Osteocyte (in vitro differentiated cells): ENCODE measurements around the gene DHRS3. TPM values are rescaled to one million over a fixed set of nuclear protein-coding genes. Genes with fewer than 3 reads are reported as not detected.
A peak's percentile ranks its signal among the peaks of the same experiment; 100 is the strongest.

ENCODE experiments used
- DNase-seq: peaks from one replicate; pipeline ENCODE4 v3.0.0; 2021; ENCODE audit warnings: mixed read lengths; ENCODE audit not compliant: unreplicated experiment; ENCODE audit errors: extremely low spot score
- H3K27ac Mint-ChIP-seq: one replicate; pipeline ENCODE4 v1.8.0; 2021; ENCODE audit warnings: mild to moderate bottlenecking, mixed read lengths; ENCODE audit not compliant: unreplicated experiment
- H3K27me3 Mint-ChIP-seq: one replicate; pipeline ENCODE4 v1.8.0; 2021; ENCODE audit warnings: mixed read lengths; ENCODE audit not compliant: unreplicated experiment
- H3K36me3 Mint-ChIP-seq: one replicate; pipeline ENCODE4 v1.8.0; 2021; ENCODE audit warnings: mixed read lengths; ENCODE audit not compliant: unreplicated experiment
- H3K4me1 Mint-ChIP-seq: one replicate; pipeline ENCODE4 v1.8.0; 2021; ENCODE audit warnings: mixed read lengths; ENCODE audit not compliant: unreplicated experiment
- H3K4me3 Mint-ChIP-seq: one replicate; pipeline ENCODE4 v1.8.0; 2021; ENCODE audit warnings: mild to moderate bottlenecking, moderate library complexity, mixed read lengths; ENCODE audit not compliant: unreplicated experiment
- H3K9me3 Mint-ChIP-seq: one replicate; pipeline ENCODE4 v1.8.0; 2021; ENCODE audit warnings: mixed read lengths; ENCODE audit not compliant: unreplicated experiment
- total RNA-seq: library from RNA; stranded (reverse); gene quantifications from 2 replicates; pipeline ENCODE4 v1.2.1, GENCODE V29; 2021
- TF ChIP-seq, protein P1 (sequence below): fragments of 200-600 bp; sonication (generic); IDR thresholded peaks from 2 replicates; pipeline ENCODE4 v1.5.0; 2021; ENCODE audit warnings: antibody characterized with exemption, mild to moderate bottlenecking, moderate library complexity

DHRS3 gene
- total RNA-seq, 1 donor from 2014 or later, result 52.5 TPM

DNA sequence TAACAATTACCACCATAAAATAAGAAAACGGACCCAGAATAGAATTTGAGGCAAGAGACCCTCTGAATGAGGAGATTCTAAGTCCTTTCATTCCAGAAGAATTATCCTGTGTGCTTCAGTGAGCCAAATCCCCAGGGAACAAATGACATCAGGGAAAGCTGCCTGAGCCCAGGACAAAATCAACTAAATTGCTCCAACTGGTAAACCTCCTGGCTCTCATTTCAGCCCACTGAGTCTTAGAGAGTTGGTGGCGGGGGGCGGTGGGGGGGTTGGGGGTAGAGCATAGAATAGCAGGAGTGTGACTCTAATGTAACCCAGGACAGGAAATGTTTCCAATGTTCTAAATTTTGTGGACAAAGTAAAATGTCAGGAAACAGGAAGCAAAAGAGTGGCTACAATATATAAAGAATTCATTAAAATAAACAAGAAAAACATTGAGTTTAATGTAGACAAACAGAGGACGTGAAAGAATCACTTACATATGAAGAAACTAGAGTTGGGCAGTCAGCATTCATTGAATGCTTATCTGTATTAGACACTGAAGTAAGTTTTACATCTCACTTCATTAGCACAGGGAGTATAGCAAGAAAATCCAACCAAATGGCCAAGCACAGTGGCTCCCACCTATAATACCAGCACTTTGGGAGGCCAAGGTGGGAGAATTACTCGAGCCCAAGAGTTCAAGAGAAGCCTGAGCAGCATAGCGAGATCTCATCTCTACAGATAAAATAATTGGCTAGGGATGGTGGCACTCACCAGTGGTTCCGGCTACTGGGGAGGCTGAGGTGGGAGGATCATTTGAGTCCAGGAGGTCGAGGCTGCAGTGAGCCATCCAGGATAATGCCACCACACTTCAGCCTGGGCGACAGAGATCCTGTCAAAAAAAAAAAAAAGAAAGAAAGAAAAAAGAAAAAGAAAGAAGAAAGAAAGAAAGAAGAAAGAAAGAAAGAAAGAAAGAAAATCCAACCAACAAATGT is 75.1 kb downstream of the DHRS3 start:
- Mint-ChIP-seq H3K4me3 (no peak overlapping the region), H3K9me3 (no peaks in the 10 kb centered on the region), H3K27ac (no peak overlapping the region)

DNA sequence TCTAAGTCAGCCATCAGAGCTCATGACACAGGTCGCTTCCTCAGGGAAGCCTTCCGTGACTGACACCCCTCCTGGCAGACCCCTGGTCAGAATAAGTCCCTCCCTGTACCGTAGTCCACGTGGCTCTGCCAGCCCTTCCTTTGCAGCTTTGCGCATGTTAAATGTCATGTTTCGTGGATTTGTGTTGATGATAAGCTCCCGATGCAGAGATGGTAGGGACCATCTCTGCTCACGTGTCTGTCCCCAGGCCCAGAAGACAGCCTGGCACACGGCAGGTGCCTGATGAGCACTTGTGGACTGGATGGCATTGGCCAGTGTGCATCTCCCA is 75.9 kb downstream of the DHRS3 start:
- no peaks in the 10 kb centered on the region for H3K27me3 Mint-ChIP-seq
- H3K4me1 Mint-ChIP-seq, result peaks cover 36% of the 10 kb centered on the region
- peak overlapping the region; percentile 15 for H3K27ac Mint-ChIP-seq
- H3K36me3 Mint-ChIP-seq, result peaks cover 2% of the 10 kb centered on the region
- peaks cover 4% of the 10 kb centered on the region for H3K9me3 Mint-ChIP-seq
- DNase-seq, result no peak
- TF ChIP-seq, protein P1, sequence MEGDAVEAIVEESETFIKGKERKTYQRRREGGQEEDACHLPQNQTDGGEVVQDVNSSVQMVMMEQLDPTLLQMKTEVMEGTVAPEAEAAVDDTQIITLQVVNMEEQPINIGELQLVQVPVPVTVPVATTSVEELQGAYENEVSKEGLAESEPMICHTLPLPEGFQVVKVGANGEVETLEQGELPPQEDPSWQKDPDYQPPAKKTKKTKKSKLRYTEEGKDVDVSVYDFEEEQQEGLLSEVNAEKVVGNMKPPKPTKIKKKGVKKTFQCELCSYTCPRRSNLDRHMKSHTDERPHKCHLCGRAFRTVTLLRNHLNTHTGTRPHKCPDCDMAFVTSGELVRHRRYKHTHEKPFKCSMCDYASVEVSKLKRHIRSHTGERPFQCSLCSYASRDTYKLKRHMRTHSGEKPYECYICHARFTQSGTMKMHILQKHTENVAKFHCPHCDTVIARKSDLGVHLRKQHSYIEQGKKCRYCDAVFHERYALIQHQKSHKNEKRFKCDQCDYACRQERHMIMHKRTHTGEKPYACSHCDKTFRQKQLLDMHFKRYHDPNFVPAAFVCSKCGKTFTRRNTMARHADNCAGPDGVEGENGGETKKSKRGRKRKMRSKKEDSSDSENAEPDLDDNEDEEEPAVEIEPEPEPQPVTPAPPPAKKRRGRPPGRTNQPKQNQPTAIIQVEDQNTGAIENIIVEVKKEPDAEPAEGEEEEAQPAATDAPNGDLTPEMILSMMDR, result no peak
- H3K4me3 Mint-ChIP-seq, result no peak overlapping the region

More for the DNA sequence above, 75.1 kb downstream of the DHRS3 start:
- H3K36me3 Mint-ChIP-seq, result no peaks in the 10 kb centered on the region
- peaks cover 42% of the 10 kb centered on the region for H3K4me1 Mint-ChIP-seq
- no peak for DNase-seq
- TF ChIP-seq, protein P1, result no peak
- no peaks in the 10 kb centered on the region for H3K27me3 Mint-ChIP-seq

DNA sequence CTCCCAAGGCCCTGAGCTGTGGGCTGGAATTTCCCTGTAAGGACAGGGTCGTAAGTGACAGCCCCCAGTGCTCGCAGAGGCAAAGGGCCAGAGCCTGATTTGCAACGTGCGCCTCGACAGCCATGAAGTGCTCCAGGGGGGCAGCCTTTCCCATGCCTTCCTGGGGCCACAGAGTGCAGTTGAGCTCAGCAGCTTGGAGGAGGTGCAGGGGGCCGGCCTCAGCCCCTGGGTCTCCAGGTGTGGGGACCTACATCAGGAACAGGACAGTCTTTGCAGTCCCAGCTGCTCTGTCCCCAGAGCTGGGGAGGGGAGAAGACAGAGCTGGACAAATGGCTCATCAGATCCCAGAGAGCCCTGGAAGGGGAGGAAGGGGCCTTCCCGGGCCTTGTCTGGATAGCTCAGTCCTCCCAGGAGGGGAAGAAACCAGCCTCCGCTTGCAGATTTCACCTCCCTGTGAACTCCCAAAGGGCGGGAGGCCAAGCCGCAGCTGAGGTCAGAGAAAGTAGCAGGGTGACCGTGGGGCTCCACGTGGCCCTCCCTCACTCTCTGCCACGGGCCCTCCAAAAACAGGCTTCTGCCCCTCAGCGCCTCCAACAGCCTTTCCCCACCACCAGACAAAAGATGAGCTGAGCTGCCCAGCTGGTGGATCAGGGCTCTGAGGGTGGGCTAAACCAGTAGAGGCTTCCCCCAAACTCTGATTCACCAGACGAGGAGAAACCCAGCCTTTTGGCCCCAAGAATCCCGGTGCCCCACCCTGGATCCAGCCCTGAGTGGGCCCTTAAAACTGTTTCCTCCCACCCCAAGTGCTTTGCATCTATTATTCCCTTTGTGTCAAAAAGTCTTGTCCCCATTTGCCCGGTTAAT is 76.5 kb downstream of the DHRS3 start:
- H3K4me1 Mint-ChIP-seq, result peaks cover 32% of the 10 kb centered on the region

DNA sequence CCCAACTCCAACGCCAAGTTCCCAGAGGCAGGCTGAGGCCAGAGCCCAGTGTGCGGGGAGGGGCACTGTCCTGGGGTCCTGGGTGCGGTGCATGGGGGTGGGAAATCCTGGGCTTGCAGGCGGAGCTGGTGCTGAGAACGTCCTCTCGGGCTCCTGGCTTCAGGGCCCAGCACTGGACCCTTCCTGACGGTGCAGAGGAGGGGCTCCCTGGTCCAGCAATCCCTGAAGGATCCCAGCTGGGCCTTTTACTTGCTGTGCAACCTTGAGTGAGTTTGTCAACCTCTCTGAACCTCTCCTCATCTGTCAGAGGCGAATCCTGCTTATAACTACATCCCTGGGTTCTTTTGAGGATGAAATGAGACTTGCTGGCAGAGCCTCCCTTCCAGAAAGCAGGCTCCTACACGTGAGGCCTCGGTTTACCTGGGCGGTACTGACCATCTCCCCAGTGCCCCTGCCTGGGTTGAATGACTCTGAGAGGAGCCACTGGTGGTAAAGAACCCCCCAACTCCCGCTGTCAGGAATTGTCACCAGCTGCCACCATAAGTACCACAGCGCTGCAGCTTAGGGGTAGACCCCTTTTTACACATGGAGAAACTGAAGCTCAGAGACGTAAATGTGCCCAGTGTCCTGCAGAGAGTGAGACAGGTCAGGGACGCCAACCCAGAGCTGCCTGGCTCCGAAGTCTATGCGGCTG is 77.3 kb downstream of the DHRS3 start:
- Mint-ChIP-seq H3K36me3 (peaks cover 6% of the 10 kb centered on the region), H3K4me3 (no peak overlapping the region), H3K27me3 (no peaks in the 10 kb centered on the region), H3K9me3 (peaks cover 15% of the 10 kb centered on the region), H3K27ac (peak overlapping the region; percentile 92), H3K4me1 (peaks cover 32% of the 10 kb centered on the region)
- TF ChIP-seq, protein P1, result no peak
- no peak for DNase-seq

More for the DNA sequence above, 76.5 kb downstream of the DHRS3 start:
- Mint-ChIP-seq H3K4me3 (no peak overlapping the region), H3K9me3 (peaks cover 8% of the 10 kb centered on the region), H3K27me3 (no peaks in the 10 kb centered on the region), H3K27ac (peak overlapping the region; percentile 18), H3K36me3 (peaks cover 2% of the 10 kb centered on the region)
- no peak for DNase-seq
- TF ChIP-seq, protein P1, result no peak
